ENCODE measurements around the gene SNX17. TPM values are rescaled to one million over a fixed set of nuclear protein-coding genes. Genes with fewer than 3 reads are reported as not detected.

The SNX17 gene
- total and polyA plus RNA-seq, 12 donors, result 66.8 to 174 (median 127) TPM

DNA sequence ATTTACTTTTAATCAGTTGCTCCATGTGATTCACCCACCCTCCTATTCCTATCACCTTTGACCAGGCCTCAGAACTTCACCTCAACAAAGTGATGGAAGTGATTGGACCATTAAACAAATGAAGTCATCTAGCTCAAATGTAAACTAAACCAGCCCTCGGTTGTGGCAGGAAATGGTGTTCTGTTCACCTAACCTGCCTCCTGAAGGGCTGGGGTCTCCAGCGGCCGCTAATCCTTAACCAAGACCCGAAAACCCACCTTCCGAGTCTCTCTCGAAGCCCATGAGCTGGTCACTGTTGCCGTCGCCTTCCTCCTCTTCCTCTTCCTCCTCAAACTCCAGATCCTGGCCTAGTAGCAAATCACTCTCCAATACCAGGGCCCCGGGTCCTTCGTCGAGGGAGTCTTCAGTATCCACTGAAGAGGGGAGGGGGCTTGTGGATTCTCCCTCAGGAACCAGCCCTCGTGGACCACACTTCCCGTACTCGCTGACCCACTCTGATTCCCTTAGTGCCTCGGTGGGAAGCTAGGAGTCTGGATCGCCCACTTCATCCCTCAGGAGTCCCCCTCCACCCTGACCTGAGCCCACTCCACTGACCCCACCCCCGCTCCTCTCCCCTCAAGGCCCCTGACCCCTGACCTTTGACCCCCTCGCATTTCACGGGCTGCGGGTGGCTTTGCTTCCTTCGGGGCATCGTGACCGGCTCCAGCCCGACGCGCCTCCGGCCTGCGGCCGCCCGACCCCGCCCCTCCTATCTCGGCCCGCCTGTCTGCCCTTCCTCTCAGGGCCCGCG, 9.6 kb downstream of the SNX17 start:
- 0 to 2% (median 1%) methylated on average over 29 to 35 of the region's 35 CpGs for WGBS, 4 donors
- no peaks in the 10 kb centered on the region for H3K9me3 ChIP-seq (replicated peaks in 1 of 3)
- intact Hi-C loops (cut with DNase I), result no loop called here
- H3K27me3 ChIP-seq, result no peaks in the 10 kb centered on the region
- H3K4me3 ChIP-seq, result peak overlapping the region; percentile 5 to 81 (median 42)
- peak in 1 of 2 donors; percentile 17 for TF ChIP-seq POLR2A (IDR thresholded peaks at IDR 0.05)
- TF ChIP-seq, protein P1, sequence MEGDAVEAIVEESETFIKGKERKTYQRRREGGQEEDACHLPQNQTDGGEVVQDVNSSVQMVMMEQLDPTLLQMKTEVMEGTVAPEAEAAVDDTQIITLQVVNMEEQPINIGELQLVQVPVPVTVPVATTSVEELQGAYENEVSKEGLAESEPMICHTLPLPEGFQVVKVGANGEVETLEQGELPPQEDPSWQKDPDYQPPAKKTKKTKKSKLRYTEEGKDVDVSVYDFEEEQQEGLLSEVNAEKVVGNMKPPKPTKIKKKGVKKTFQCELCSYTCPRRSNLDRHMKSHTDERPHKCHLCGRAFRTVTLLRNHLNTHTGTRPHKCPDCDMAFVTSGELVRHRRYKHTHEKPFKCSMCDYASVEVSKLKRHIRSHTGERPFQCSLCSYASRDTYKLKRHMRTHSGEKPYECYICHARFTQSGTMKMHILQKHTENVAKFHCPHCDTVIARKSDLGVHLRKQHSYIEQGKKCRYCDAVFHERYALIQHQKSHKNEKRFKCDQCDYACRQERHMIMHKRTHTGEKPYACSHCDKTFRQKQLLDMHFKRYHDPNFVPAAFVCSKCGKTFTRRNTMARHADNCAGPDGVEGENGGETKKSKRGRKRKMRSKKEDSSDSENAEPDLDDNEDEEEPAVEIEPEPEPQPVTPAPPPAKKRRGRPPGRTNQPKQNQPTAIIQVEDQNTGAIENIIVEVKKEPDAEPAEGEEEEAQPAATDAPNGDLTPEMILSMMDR (IDR thresholded peaks at IDR 0.05), result no peak
- peak overlapping the region; percentile 58 to 94 (median 85) for H3K27ac ChIP-seq
- DNase-seq, result peak; percentile 68 to 85 (median 77)
- H3K4me1 ChIP-seq (replicated peaks in 1 of 2), result peaks cover 4 to 23% of the 10 kb centered on the region in 2 donors
- peaks cover 0 to 67% of the 10 kb centered on the region in 2 donors for H3K36me3 ChIP-seq (replicated peaks in 1 of 2)

DNA sequence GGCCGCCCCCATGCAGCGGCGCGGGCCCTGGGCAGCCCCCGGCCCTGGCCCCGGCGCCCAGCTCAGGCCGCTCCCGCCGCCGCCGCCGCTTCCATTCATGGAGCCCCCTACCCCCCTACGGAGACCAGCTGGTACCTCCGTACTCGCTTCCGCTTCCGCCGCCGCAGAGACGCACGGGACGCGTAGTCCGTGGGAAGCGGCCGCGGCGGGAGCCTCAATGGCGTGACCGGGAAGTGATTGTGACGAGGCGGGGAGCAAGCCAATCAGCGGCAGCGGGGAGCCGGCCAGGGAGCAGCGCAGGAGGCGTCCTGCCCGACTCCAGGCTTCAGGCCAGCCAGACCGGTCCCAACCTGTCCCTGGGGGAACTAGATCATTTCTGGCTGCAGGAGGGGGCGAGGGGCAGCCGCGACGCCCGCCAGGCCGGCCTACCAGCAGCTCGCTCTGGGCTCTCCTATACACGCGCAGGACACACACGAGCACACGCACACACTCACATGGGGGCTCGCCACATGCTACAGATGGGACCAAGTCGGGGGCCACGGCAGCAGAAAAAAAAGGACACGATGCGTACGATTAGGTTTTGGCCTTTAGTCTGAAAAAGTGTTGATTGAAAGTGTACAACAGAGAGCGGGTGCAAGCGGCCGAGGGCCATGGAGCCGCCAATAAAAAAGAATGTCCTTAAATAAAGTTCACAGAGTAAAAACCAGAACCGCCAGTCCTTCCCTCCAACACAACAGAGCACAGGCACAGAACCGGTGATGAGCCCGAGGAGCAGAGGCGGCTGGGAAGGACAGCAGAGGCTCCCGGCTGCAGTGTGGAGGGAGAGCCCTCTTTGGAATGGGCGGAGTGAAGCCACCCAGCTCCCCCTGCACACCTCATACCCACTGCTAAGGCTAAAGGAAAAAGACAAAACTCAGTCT, 10.5 kb downstream of the SNX17 start, which contains the start of gene ZNF513:
Gene ZNF513, minus strand, starts transcription at position 109 of the 920 bp plus-strand sequence. CDS start 208 bp downstream, outside the sequence.
- Histone ChIP-seq H3K27me3 (no peaks in the 10 kb centered on the region), H3K27ac (peak within 1 kb of the TSS; percentile 58 to 94 (median 85)), H3K36me3 (replicated peaks in 1 of 2) (peaks cover 0 to 67% of the 10 kb centered on the region in 2 donors), H3K4me3 (peak within 1 kb of the TSS; percentile 5 to 81 (median 42)), H3K4me1 (replicated peaks in 1 of 2) (peaks cover 4 to 23% of the 10 kb centered on the region in 2 donors), H3K9me3 (replicated peaks in 1 of 3) (no peaks in the 10 kb centered on the region)
- intact Hi-C loops (cut with DNase I), result no loop called here
- 11 to 46% (median 21%) methylated on average over 21 to 67 of the region's 67 CpGs for WGBS, 4 donors
- TF ChIP-seq POLR2A (IDR thresholded peaks at IDR 0.05), result peak; percentile 30 to 81
- TF ChIP-seq, protein P1 (IDR thresholded peaks at IDR 0.05), result no peak
- peak; percentile 96 to 98 (median 98) for DNase-seq

DNA sequence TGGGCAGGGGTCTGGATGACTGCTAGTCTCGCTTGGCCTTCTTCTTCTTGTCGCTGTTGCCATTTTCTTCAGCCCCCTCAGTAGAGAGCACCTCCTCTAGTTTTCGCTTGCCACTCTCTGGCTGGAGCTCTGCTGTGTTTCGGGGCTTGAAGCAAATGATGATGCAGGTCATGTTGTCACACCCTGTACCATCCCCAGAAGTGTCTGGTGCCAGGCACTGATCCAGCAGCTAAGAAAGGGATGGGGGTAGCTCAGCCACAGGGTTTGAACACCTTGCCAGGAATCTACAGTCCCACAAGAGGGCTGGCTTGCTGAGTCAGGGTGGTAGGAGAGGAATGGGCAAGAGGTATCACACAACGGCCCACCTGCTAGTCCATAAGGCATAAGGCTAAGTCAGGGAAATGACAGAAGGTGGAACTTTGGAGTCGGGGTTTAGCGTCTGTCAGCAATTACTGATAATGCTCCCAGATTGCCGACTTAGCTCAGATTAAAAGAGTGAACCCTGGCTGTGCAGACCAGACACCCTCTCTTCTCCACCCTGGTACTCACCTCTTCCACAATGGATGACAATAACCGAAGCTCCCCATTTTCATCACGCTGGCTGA, 11.3 kb downstream of the SNX17 start:
- Histone ChIP-seq H3K4me1 (replicated peaks in 1 of 2) (peaks cover 4 to 23% of the 10 kb centered on the region in 2 donors), H3K27ac (peak overlapping the region in 3 of 5 donors; percentile 82 to 94 (median 94)), H3K36me3 (replicated peaks in 1 of 2) (peaks cover 0 to 67% of the 10 kb centered on the region in 2 donors), H3K27me3 (no peaks in the 10 kb centered on the region), H3K9me3 (replicated peaks in 1 of 3) (no peaks in the 10 kb centered on the region), H3K4me3 (no peak overlapping the region)
- DNase-seq, result peak in 2 of 7 donors; percentile 35 to 61
- TF ChIP-seq, protein P1 (IDR thresholded peaks at IDR 0.05), result no peak
- TF ChIP-seq POLR2A (IDR thresholded peaks at IDR 0.05), result no peak
- 92 to 95% (median 94%) methylated on average over 10 of the region's 10 CpGs for WGBS, 4 donors
- intact Hi-C loops (cut with DNase I), result no loop called here
